Measurements from ENCODE around the gene GALNT9. TPM values are rescaled to one million over a fixed set of nuclear protein-coding genes. Genes with fewer than 3 reads are reported as not detected.
A peak's percentile ranks its signal among the peaks of the same experiment; 100 is the strongest.
"Not testable (repeated sequence)": the region's sequence is repeated elsewhere in the genome, so short reads cannot be mapped to it uniquely, and the experiment has no call there.

The GALNT9 gene
- polyA plus RNA-seq, 4 donors = 8.7 to 11.7 (median 10.2) TPM

- no peak for DNase-seq (ENCODE audit: low read depth in 4 of 4, low spot score in 2 of 4)
These were observed 26.7 kb downstream of the GALNT9 start for GRCh38 chr12:132302466-132303358.

GRCh38 chr12:132300789-132301722 lies 28.3 kb downstream of the GALNT9 start:
- no peak for DNase-seq (ENCODE audit: low read depth in 4 of 4, low spot score in 2 of 4)

GRCh38 chr12:132296063-132296462 lies 33.3 kb downstream of the GALNT9 start:
- DNase-seq (ENCODE audit: low read depth in 4 of 4, low spot score in 2 of 4) = no peak

- DNase-seq (ENCODE audit: low read depth in 4 of 4, low spot score in 2 of 4) = not testable (repeated sequence)
These were observed 33.8 kb downstream of the GALNT9 start for GRCh38 chr12:132295561-132295960.

GRCh38 chr12:132295101-132295526 lies 34.3 kb downstream of the GALNT9 start:
- DNase-seq (ENCODE audit: low read depth in 4 of 4, low spot score in 2 of 4) = no peak

- DNase-seq (ENCODE audit: low read depth in 4 of 4, low spot score in 2 of 4) = no peak
These were observed 35.0 kb downstream of the GALNT9 start for GRCh38 chr12:132294121-132295034.

- no peak for DNase-seq (ENCODE audit: low read depth in 4 of 4, low spot score in 2 of 4)
These were observed 36.8 kb downstream of the GALNT9 start for GRCh38 chr12:132292328-132293319.

GRCh38 chr12:132291402-132292175 lies 37.8 kb downstream of the GALNT9 start:
- DNase-seq (ENCODE audit: low read depth in 4 of 4, low spot score in 2 of 4) = no peak

- no peak for DNase-seq (ENCODE audit: low read depth in 4 of 4, low spot score in 2 of 4)
These were observed 39.2 kb downstream of the GALNT9 start for GRCh38 chr12:132290203-132290540.

- DNase-seq (ENCODE audit: low read depth in 4 of 4, low spot score in 2 of 4) = no peak
These were observed 39.8 kb downstream of the GALNT9 start for GRCh38 chr12:132289356-132290202.

- DNase-seq (ENCODE audit: low read depth in 4 of 4, low spot score in 2 of 4) = no peak
These were observed 40.7 kb downstream of the GALNT9 start for GRCh38 chr12:132288516-132289215.

- DNase-seq (ENCODE audit: low read depth in 4 of 4, low spot score in 2 of 4) = no peak
These were observed 41.8 kb downstream of the GALNT9 start for GRCh38 chr12:132287391-132288238.

- no peak for DNase-seq (ENCODE audit: low read depth in 4 of 4, low spot score in 2 of 4)
These were observed 42.5 kb downstream of the GALNT9 start for GRCh38 chr12:132286912-132287311.

- peak in 2 of 4 donors; percentile 81 to 94 for DNase-seq (ENCODE audit: low read depth in 4 of 4, low spot score in 2 of 4)
These were observed 43.3 kb downstream of the GALNT9 start for GRCh38 chr12:132285991-132286681.
